ENCODE results near the gene TP53INP2.
"Not testable (repeated sequence)": the region's sequence is repeated elsewhere in the genome, so short reads cannot be mapped to it uniquely, and the experiment has no call there.

The TP53INP2 gene

DNA sequence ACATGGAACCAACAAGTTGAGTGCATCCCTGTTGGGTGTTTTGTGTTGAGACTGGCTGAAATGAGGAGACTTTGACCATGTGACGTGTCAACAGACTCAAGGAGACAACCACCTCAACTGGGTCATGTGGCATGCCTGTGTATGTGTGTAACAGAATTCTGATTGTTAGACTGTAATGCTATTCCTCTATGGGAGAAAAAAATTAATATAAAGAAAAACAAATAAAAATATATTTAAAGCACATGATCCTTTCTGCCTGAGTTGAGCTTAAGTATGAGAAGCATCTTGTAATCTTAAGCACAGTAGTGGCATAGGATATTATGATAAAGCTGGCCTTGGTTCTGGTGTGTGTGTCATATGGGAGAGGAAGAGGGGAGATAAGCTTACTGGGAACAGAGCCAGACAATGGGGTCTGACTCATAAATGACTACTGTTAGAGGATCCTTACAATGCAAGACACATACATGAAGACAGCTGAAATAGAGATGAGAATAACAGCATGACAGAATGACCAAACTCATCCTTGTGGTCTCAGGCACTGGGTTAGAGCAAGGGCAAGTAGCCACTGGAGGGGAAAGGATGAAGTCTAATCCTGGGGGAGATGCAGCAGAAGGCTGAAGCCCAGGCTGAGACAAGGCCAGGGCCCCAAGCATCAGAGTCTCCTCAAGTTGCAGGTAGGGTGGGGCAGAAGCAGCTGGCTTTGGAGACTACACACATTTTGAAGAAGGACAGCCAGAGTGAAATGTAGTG lies 9.2 kb downstream of the TP53INP2 start:
- H3K9me3 ChIP-seq (ENCODE audit: control insufficient read depth, low read length): no peaks in the 10 kb centered on the region
- peaks cover 23% of the 10 kb centered on the region for H3K36me3 ChIP-seq (ENCODE audit: control insufficient read depth, insufficient read depth, low read length, severe bottlenecking)
- no peaks in the 10 kb centered on the region for H3K27me3 ChIP-seq (replicated peaks; ENCODE audit: control insufficient read depth, insufficient read depth, low read length)
- DNase-seq (ENCODE audit: low read depth): peak; percentile 97
- peaks cover 18% of the 10 kb centered on the region for H3K4me1 ChIP-seq (ENCODE audit: control insufficient read depth, insufficient read depth, low read length)
- H3K4me3 ChIP-seq (ENCODE audit: low read length): no peak overlapping the region
- H3K9ac ChIP-seq (ENCODE audit: low read length): no peak overlapping the region

DNA sequence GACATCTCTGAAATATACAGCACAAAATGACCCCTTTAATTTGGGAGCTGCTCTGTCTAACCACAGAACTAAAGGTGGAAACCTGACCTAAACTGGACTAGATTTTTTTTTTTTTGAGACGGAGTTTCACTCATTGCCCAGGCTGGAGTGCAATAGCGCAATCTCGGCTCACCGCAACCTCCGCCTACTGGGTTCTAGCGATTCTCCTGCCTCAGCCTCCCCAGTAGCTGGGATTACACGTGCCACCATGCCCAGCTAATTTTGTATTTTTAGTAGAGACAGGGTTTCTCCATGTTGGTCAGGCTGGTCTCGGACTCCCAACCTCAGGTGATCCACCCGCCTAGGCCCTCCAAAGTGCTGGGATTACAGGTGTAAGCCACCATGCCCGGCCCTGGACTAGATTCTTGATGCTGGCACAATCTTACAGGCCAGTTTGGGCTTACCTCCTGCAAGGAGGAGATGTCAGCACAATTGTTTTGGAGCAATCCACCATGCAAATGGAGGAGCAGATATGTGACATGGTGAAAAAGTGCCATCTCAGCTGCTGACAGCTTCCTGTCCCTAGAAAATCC lies 9.9 kb downstream of the TP53INP2 start:
- DNase-seq (ENCODE audit: low read depth); H3K9ac ChIP-seq (ENCODE audit: low read length); H3K4me3 ChIP-seq (ENCODE audit: low read length); H3K27me3 ChIP-seq (replicated peaks; ENCODE audit: control insufficient read depth, insufficient read depth, low read length); H3K9me3 ChIP-seq (ENCODE audit: control insufficient read depth, low read length): not testable (repeated sequence)
- H3K4me1 ChIP-seq (ENCODE audit: control insufficient read depth, insufficient read depth, low read length): peaks cover 17% of the 10 kb centered on the region
- peaks cover 23% of the 10 kb centered on the region for H3K36me3 ChIP-seq (ENCODE audit: control insufficient read depth, insufficient read depth, low read length, severe bottlenecking)

DNA sequence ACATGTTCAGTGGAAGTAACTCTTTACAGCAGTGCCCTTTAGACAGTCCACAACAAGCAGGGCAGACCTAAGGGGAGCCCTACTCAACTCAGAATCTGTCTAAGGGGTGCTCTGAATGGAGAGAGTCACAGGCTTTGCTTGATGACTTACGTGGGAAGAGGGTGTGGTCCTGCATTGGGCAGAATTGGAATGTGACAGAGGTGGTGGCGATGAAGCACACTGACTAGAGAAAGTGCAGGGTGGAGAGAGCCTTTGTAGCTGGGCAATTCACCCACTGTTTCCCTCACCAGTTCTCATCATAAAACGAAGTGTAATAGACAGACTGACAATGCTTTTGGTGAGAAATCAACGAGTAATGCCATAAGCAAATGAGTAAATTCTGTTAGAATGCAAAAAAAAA lies 11.2 kb downstream of the TP53INP2 start:
- no peak for DNase-seq (ENCODE audit: low read depth)
- H3K27me3 ChIP-seq (replicated peaks; ENCODE audit: control insufficient read depth, insufficient read depth, low read length): no peaks in the 10 kb centered on the region
- no peaks in the 10 kb centered on the region for H3K9me3 ChIP-seq (ENCODE audit: control insufficient read depth, low read length)
- H3K4me3 ChIP-seq (ENCODE audit: low read length): no peak overlapping the region
- H3K9ac ChIP-seq (ENCODE audit: low read length): no peak overlapping the region
- peaks cover 31% of the 10 kb centered on the region for H3K36me3 ChIP-seq (ENCODE audit: control insufficient read depth, insufficient read depth, low read length, severe bottlenecking)
- peaks cover 17% of the 10 kb centered on the region for H3K4me1 ChIP-seq (ENCODE audit: control insufficient read depth, insufficient read depth, low read length)

DNA sequence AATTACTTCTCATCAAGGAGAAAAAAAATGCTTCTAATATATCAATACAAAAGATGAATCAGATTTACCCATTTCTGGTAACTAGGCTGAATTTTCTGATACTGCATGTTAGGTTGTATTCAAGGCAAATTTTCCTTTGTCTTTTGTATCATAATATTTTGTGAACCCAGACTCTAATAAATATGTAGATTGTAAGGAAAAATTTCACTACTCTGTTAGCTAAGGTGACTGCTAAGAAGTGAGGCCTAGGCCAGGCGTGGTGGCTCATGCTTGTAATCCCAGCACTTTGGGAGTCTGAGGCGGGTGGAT lies 12.7 kb downstream of the TP53INP2 start:
- no peak for DNase-seq (ENCODE audit: low read depth)
- no peak overlapping the region for H3K9ac ChIP-seq (ENCODE audit: low read length)
- H3K9me3 ChIP-seq (ENCODE audit: control insufficient read depth, low read length): no peaks in the 10 kb centered on the region
- peaks cover 36% of the 10 kb centered on the region for H3K36me3 ChIP-seq (ENCODE audit: control insufficient read depth, insufficient read depth, low read length, severe bottlenecking)
- no peaks in the 10 kb centered on the region for H3K27me3 ChIP-seq (replicated peaks; ENCODE audit: control insufficient read depth, insufficient read depth, low read length)
- peaks cover 17% of the 10 kb centered on the region for H3K4me1 ChIP-seq (ENCODE audit: control insufficient read depth, insufficient read depth, low read length)
- H3K4me3 ChIP-seq (ENCODE audit: low read length): no peak overlapping the region

DNA sequence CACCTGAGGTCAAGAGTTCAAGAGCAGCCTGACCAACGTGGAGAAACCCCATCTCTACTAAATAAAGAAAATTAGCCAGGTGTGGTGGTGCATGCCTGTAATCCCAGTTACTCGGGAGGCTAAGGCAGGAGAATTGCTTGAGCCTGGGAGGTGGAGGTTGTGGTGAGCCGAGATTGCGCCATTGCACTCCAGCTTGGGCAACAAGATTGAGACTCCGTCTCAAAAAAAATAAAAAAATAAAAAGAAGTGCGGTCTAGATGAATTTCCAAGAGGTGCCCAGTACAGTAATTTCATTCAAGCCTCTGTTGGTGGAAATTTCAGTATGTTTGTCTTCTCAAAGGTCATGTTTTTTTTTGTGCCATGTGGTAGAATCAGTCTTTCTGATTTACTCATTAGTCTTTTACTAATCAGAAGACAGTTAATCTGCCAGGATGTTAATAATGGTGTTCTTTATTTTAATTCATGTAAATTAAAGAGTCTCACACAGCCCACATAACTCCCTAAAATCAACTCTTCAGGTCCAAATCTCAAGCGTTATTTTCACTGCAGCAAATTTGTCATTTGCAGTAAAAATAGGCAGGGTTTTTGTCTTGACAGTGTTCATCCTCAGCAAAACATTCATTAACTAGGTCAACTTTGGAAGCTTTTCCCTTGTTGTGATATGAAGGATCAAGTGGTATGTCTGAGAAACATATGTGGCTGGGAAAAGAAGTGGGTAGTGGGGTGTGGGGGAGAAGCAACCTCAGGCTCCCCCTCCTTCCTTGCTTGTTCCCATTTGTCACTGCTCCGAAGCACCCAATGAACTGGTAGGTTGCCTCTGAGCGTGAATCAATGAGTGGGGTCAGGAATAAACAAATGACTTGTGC lies 13.3 kb downstream of the TP53INP2 start:
- no peaks in the 10 kb centered on the region for H3K9me3 ChIP-seq (ENCODE audit: control insufficient read depth, low read length)
- H3K4me3 ChIP-seq (ENCODE audit: low read length): no peak overlapping the region
- H3K9ac ChIP-seq (ENCODE audit: low read length): no peak overlapping the region
- no peak for DNase-seq (ENCODE audit: low read depth)
- no peaks in the 10 kb centered on the region for H3K27me3 ChIP-seq (replicated peaks; ENCODE audit: control insufficient read depth, insufficient read depth, low read length)
- H3K36me3 ChIP-seq (ENCODE audit: control insufficient read depth, insufficient read depth, low read length, severe bottlenecking): peaks cover 34% of the 10 kb centered on the region
- peaks cover 17% of the 10 kb centered on the region for H3K4me1 ChIP-seq (ENCODE audit: control insufficient read depth, insufficient read depth, low read length)

DNA sequence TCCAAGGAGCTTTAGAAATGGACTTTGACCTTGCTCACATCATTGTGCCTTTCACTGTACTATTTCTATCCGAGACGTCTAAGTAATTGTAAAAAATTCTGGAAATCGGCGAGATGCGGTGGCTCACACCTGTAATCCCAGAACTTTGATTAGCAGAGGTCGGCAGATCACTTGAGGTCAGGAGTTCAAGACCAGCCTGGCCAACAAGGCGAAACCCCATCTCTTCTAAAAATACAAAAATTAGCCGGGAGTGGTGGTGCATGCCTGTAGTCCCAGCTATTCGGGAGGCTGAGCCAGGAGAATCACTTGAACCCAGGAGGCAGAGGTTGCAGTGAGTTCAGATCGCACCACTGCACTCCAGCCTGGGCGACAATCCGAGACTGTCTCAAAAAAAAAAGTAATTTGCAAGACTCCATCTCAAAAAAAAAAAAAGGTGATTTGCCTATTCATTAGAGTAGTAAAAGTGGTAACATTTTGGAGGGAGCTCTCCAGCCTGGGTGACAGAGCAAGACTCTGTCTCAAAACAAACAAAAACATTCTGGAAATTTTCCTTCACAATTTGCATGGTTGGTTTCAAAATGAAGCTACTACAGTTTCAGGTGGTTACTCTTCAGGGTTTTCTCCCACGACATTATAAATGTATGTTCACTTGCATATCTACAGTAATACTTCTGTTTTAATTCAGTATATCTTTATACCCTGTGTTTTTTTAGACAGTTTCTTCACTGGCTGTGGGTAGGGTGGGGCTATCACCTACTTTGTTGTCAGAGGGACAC lies 15.3 kb downstream of the TP53INP2 start:
- H3K4me3 ChIP-seq (ENCODE audit: low read length); DNase-seq (ENCODE audit: low read depth): not testable (repeated sequence)
- H3K36me3 ChIP-seq (ENCODE audit: control insufficient read depth, insufficient read depth, low read length, severe bottlenecking): peaks cover 41% of the 10 kb centered on the region

DNA sequence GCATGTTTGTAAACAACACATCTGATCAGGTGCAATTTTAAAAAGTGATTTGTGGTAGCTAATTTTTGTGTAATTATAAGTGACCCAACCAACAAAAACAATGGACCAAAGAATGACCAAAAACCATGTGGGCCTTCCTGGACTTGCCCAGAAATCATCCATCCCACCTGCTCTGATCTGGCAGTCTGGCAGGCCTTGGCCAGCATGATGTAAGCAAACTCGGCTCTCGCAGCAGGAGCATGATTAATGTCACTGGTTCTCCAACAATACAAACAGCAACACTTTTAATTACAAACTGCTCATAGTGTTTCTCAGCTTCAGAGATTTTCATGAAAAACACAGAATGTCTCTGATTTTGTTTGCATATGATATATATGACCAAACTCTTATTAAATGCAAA lies 16.1 kb downstream of the TP53INP2 start:
- Histone ChIP-seq H3K9ac (ENCODE audit: low read length) (no peak overlapping the region), H3K4me3 (ENCODE audit: low read length) (no peak overlapping the region), H3K27me3 (replicated peaks; ENCODE audit: control insufficient read depth, insufficient read depth, low read length) (no peaks in the 10 kb centered on the region), H3K36me3 (ENCODE audit: control insufficient read depth, insufficient read depth, low read length, severe bottlenecking) (peaks cover 43% of the 10 kb centered on the region), H3K4me1 (ENCODE audit: control insufficient read depth, insufficient read depth, low read length) (peaks cover 4% of the 10 kb centered on the region), H3K9me3 (ENCODE audit: control insufficient read depth, low read length) (no peaks in the 10 kb centered on the region)
- DNase-seq (ENCODE audit: low read depth): no peak

More for the DNA sequence above, 15.3 kb downstream of the TP53INP2 start:
- not testable (repeated sequence) for H3K4me1 ChIP-seq (ENCODE audit: control insufficient read depth, insufficient read depth, low read length); H3K9ac ChIP-seq (ENCODE audit: low read length); H3K9me3 ChIP-seq (ENCODE audit: control insufficient read depth, low read length); H3K27me3 ChIP-seq (replicated peaks; ENCODE audit: control insufficient read depth, insufficient read depth, low read length)

DNA sequence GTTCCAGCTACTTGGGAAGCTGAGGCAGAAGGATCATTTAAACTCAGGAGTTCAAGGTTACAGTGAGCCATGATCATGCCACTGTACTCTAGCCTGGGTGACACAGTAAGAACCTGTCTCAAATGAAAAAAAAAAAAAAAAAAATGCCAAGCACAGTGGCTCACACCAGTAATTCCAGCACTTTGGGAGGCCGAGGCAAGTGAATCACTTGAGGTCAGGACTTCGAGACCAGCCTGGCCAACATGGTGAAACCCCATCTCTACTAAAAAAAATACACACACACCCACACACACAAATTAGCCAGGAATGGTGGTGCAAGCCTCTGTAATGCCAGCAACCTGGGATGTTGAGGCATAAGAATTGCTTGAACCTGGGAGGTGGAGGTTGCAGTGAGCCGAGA lies 18.4 kb downstream of the TP53INP2 start:
- H3K36me3 ChIP-seq (ENCODE audit: control insufficient read depth, insufficient read depth, low read length, severe bottlenecking): peaks cover 63% of the 10 kb centered on the region
- H3K9ac ChIP-seq (ENCODE audit: low read length); H3K4me1 ChIP-seq (ENCODE audit: control insufficient read depth, insufficient read depth, low read length); H3K4me3 ChIP-seq (ENCODE audit: low read length); DNase-seq (ENCODE audit: low read depth); H3K9me3 ChIP-seq (ENCODE audit: control insufficient read depth, low read length); H3K27me3 ChIP-seq (replicated peaks; ENCODE audit: control insufficient read depth, insufficient read depth, low read length): not testable (repeated sequence)

DNA sequence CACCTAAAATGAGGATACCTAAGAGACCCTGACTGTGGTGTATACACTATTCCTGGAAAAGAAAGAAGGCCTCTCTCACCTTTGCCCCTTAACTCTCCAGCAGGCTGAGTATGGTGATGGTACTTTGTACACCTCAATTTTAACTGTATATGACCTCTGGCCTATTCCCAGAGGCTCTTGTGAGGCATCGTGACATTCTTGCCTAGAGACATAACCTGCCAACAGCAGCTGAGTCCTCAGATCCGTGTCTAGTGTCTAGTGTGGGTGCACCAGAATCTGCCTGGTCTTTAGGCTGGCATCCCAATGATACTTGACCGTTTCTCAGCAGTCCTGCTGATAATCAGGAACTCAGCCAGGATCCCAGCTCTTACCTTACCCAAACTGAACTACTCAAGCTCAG lies 20.0 kb downstream of the TP53INP2 start:
- no peaks in the 10 kb centered on the region for H3K4me1 ChIP-seq (ENCODE audit: control insufficient read depth, insufficient read depth, low read length)
- no peak overlapping the region for H3K9ac ChIP-seq (ENCODE audit: low read length)
- no peak overlapping the region for H3K4me3 ChIP-seq (ENCODE audit: low read length)
- H3K36me3 ChIP-seq (ENCODE audit: control insufficient read depth, insufficient read depth, low read length, severe bottlenecking): peaks cover 68% of the 10 kb centered on the region
- no peaks in the 10 kb centered on the region for H3K27me3 ChIP-seq (replicated peaks; ENCODE audit: control insufficient read depth, insufficient read depth, low read length)
- no peak for DNase-seq (ENCODE audit: low read depth)
- no peaks in the 10 kb centered on the region for H3K9me3 ChIP-seq (ENCODE audit: control insufficient read depth, low read length)

DNA sequence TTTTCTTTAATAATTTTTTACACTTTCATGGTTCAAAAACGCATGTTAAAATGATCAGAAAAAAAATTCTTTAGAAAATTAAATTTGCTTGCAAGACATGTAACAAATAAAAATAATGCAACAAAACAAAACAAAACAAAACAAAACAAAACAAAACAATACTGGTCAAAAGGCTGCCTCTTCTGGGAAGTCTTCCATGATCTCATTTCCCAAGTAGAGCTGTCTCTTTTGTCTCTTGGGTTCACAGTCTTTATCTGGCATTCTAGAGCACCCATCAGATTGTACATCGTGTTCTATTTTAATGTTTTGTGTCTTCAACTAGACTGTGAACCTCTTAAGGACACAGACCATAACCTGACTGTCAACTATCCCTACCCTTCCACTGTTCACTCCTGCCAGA lies 25.3 kb downstream of the TP53INP2 start:
- H3K36me3 ChIP-seq (ENCODE audit: control insufficient read depth, insufficient read depth, low read length, severe bottlenecking): peaks cover 73% of the 10 kb centered on the region

DNA sequence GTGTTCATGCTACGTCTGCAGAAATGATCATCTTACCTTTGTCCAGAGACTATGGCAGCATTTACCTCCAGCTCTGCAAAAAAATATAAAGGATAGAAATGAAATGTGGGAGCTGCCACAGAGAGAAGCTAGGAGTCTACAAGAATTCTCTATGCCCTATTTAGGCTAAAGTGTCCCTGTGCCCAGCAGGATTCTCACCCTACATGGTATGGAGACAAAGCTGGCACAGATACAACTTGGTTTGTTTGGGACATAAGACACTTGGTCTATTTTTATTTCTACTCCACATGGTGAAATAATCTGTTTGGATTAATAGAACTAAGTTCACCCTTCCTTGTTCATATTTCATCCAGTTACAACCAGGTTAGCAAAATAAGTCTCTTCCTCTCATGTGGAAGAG lies 28.4 kb downstream of the TP53INP2 start:
- peaks cover 54% of the 10 kb centered on the region for H3K36me3 ChIP-seq (ENCODE audit: control insufficient read depth, insufficient read depth, low read length, severe bottlenecking)
- no peaks in the 10 kb centered on the region for H3K9me3 ChIP-seq (ENCODE audit: control insufficient read depth, low read length)
- no peak overlapping the region for H3K4me3 ChIP-seq (ENCODE audit: low read length)
- no peak for DNase-seq (ENCODE audit: low read depth)
- no peak overlapping the region for H3K9ac ChIP-seq (ENCODE audit: low read length)
- H3K27me3 ChIP-seq (replicated peaks; ENCODE audit: control insufficient read depth, insufficient read depth, low read length): no peaks in the 10 kb centered on the region
- peaks cover 12% of the 10 kb centered on the region for H3K4me1 ChIP-seq (ENCODE audit: control insufficient read depth, insufficient read depth, low read length)

More for the DNA sequence above, 25.3 kb downstream of the TP53INP2 start:
- Histone ChIP-seq H3K9ac (ENCODE audit: low read length) (no peak overlapping the region), H3K4me1 (ENCODE audit: control insufficient read depth, insufficient read depth, low read length) (peaks cover 7% of the 10 kb centered on the region), H3K9me3 (ENCODE audit: control insufficient read depth, low read length) (no peaks in the 10 kb centered on the region), H3K4me3 (ENCODE audit: low read length) (no peak overlapping the region), H3K27me3 (replicated peaks; ENCODE audit: control insufficient read depth, insufficient read depth, low read length) (no peaks in the 10 kb centered on the region)
- DNase-seq (ENCODE audit: low read depth): no peak
